ENCODE measurements around the gene SLC24A1. TPM values are rescaled to one million over a fixed set of nuclear protein-coding genes. Genes with fewer than 3 reads are reported as not detected.
"Not testable (repeated sequence)": the region's sequence is repeated elsewhere in the genome, so short reads cannot be mapped to it uniquely, and the experiment has no call there.

The SLC24A1 gene
- 2.1 and 2.9 TPM in 2 replicates for total RNA-seq (2014; rRNA removed; shearing (Covaris generic))

DNA sequence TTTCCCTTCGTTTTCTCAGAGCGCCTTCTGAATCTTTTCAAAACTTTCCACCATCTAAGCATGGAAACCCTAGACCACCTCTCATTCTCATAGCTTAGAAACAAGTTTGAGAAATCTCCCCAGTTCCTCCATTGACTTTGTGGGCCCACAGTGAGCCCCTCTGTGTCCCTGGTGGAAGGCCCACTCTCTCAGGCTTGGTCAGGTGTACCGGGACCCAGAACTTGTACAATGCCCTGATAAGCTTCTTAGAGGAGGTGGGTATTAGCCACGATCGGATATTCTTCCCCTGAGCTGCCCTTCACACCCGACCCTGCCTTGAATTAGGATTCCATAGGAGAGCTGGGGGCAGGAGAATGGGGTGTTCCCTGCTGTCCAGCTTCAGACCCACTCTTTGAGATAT is at the start of gene SLC24A1:
Gene SLC24A1, plus strand, starts transcription at position 301 of the 400 bp plus-strand sequence. CDS start 2,143 bp downstream, outside the sequence.
- no peak for DNase-seq (ENCODE audit: low read depth)

DNA sequence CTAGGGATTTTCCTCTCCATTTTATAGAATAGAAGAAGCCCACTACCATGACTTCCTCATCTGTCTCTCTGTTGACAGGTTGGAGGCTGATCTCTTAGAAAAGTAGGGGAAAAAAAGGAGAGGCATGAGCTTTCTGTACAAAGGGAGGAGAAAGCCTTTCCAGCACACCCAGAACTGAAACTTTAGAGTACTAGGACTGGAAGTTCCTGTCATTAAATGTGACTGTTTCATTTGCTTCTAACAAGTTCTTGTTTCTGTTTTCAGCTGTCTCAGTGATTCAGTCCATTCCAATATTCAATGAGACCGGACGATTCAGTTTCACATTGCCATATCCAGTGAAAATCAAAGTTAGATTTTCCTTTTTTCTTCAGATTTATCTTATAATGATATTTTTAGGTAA is 49.8 kb upstream of the SLC24A1 start:
- no peak for DNase-seq (ENCODE audit: low read depth)

DNA sequence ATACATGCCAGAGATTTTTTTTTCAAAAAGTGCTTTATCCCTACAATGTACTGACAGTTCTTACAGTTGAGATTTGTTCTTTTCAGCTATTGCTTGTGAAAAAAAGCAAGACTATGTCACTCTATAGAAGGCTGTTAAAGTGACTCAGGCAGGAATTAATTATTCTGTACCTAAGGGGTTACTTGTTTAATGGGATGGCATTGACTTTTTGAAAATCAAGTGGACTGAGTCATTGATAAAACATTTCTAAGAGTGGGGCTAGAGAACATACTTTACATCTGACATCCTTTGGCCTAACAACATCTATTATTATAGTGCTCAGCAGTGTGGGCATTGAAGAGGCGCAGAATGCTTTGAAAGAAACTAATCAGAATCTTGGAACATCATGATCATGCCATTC is 45.1 kb upstream of the SLC24A1 start:
- peak; percentile 77 for DNase-seq (ENCODE audit: low read depth)

DNA sequence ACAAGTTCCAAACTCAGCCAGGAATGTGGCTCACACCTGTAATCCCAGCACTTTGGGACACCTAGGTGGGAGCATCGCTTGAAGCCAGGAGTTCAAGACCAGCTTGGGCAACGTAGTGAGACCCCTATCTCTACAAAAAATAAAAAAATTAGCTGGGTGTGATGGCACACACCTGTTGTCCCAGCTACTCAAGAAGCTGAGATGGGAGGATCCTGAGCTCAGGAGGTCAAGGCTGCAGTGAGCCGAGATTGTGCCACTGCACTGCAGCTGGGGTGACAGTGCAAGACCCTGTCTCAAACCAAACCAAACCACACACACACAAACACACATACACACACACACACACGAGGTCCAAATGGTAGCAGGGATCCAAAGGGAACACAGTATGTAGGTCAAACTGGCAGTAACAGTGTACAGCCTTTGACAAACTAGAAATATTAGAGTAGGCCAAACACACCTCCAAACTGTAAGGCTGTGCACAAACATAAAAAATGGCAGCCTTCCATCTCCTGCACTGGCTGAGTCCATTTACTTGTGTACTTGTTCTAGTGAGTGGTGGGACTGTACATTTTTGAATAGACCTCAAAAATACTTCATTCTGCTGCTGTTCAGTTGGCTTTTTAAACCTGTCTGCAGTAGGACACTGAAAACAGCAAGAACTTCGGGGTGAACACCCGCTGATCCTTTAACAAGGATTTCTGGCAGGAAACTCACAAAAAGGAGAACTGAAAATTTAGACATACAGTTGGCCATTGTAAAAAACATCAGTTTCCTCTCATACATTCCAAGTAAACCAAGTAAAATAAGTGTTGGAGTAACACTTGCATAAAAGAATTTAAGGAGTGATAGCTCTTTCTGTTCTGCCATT is 44.4 kb upstream of the SLC24A1 start:
- no peak for DNase-seq (ENCODE audit: low read depth)

DNA sequence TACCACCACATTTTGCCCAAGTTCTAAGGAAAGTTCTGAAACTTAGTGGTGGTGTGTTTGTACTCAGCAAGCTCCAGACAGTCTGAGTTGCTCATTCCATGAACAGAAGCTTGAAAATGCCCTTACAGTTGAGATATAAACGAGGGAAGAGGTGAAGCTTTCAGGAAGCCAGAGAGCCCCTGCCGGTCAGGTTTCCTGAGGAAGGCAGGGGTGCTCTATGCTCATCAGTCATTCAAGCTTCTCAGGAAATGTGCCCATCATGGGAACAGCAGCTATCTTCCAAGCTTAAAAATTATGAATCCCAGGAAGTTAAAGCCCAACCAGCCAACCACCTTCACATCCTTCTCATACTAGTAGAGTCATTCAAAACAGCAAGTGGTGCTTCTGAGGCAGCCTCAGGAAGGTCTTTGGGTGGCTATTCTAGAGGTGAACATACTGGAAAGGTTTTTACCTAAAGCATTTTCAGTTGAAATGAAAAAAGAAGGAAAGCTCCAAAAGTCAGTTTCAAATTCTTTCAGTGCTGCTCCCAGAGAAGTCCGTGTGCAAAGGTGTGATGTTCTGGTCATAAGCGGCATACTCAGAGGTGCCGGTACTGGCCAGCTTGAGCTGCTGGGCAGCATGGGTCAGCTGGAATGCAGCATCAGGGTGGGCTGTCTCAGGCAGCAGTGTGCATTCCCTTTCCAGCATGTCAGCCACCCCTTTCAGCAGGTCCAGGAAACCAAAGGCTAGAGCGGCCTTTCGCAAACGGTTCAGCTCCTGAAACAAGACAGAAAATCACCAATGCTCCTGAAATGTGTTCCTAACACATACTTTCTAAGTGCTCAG is 42.6 kb upstream of the SLC24A1 start:
- DNase-seq (ENCODE audit: low read depth) = no peak

DNA sequence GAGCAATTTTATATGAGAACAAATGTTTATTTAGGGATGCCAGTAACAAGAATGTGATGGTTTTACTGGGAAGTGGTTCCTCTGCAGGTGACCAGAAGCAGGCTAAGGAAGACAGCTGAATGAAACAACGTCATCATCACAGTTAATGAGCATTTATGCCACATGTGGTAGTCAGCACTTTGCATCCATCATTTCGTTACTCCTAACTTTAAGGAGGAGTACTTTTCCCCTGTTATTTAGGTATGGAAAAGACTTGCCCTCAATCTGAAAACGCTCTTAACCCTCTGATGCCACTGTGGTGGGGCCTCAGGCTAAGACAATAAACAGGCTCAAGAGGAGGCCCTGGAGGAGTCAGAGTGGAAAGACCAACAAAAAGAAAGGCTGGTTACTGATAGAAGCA is 42.0 kb upstream of the SLC24A1 start:
- DNase-seq (ENCODE audit: low read depth) = peak; percentile 16

DNA sequence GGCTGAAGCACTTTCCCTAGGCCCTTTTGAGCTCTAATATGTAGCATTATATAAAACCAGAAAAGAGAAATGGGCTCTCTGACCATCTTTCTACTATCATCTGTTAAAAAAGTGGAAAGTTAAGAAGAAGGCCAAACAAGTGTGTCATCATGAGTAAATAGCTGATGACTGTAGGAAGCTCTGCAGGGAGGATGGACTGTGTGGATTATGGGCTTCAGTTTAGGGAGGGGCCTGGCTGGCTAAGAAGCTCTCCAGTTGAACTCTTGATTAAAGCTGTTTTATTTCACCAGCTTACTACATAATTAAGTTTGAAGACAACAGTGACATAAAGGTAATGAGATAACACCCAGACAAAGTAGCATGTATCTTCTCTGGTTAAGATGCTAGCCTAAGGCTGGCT is 41.5 kb upstream of the SLC24A1 start:
- peak; percentile 69 for DNase-seq (ENCODE audit: low read depth)

DNA sequence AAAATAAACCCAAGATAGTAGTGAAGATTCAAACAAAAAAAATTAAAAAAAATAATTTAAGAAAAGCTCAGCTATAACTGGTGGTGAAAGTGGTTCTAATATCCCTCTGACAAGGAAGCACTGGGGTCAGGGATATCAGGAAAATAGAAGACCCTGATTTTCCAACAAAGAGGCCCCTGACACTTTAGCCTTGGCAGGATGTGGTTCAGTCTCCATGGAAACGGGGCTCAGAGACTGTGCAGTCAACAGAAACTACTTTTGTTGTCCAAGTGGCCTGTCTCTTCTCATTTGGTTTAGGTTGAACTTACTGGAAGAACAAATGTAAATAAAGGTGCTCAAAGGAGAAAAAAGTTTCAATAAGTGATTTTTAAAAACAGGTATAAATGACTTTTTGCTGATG is 38.0 kb upstream of the SLC24A1 start:
- DNase-seq (ENCODE audit: low read depth) = peak; percentile 76

DNA sequence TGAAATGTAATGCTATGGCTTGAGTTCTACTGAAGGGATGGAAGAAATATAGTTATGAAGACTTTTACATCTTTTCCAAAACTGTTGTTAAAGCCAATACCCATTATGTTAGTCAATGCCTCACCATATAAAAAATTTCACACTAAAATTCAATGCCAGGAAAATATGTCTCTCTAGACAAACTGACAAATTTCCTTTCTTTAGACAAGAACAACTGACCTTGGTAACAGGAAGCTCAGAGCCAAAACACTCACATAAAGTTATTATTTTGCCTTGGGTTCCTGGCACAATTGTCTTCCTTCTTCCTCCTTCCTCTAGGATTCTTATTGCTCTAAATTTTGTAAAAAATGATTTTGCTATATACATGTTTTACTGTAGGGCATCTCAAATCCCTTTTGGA is 37.5 kb upstream of the SLC24A1 start:
- DNase-seq (ENCODE audit: low read depth) = no peak

DNA sequence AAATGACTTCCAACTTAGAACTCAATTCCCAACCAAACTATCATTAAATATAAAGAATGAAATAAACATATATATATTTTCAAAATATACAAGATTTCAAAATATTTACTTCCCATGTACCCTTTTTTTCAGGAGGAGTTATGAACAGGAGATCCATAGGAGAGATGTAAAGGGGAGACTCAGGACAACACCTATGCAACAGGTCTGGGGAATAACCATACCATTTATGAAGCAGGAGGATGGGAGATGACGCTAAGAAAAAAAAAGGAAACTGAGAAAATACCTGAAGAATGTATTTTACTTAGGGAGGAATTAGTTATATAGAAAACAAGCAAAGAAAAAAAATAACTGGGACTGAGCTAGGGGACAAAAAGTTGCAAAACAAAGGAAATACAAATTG is 34.6 kb upstream of the SLC24A1 start:
- DNase-seq (ENCODE audit: low read depth) = no peak

DNA sequence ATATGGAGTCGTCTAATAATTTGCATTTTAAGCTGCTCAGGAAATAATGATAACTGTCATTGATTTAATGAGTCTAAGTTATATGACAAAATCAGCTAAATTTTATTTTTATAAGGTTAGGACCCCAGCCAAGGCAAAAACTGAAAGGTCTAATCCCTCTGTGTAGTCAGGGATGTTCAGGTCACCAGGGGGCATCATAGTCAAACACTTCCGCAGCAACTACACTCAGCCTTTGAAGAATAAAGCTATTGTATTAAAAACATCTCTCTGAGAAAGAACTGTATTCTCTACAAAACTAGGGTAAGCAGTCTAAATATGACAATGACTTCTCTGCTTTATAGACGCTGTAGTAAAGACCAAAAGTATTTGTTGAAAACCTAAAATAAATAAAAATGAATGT is 25.8 kb upstream of the SLC24A1 start:
- no peak for DNase-seq (ENCODE audit: low read depth)

DNA sequence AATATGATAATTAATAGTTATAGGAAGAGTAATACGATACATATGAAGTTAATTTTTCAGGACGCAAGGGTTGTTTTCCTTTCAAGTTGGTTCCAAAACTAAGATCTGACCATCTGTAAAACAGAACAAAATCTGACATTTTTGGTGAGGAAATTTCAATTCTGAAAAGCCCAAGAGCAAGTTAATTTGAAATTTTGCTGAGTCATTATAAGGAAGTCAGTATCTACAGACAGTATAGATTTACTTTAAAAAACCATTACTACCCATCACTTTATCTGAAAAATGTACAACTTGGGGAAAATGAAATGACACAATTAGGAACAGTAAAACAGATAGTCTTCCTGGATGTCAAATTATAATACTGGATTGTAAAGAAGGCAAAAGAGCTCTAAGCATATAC is 23.3 kb upstream of the SLC24A1 start:
- DNase-seq (ENCODE audit: low read depth) = no peak

DNA sequence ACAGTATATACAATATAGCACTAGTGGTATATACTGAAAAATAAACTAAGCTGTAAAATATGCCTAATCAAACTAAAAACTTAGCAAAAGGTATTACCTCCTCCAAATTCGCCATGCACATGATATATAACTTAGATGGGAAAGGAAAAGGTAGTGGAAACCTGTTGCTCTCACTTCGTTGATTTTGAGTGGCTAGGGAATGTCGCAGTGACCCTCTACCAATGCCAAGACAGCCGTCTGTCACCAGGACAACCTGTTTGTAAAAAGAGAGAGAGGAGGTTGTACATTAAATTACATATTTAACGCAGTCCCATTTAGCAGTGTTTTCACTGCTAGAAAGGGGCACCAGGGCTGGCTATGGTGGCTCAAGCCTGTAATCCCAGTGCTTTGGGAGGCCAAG is 22.1 kb upstream of the SLC24A1 start:
- no peak for DNase-seq (ENCODE audit: low read depth)

DNA sequence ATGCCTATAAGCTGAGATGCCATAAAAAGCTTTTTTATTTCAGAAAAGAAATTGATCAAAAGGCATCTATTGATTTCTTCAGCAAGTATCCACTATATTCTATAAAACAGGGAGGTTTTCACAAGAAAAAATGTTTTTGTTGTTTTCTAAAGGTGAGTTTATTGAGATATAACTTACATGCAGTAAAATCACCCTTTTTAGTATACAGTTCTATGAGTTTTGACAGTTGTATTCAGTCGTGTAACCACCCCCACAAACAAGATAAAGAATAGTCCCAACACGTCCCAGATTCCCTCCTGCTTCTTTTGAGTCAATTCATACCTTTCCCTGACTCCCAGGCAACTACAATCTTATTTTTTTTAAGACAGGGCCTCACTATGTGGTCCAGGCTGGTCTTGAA is 18.6 kb upstream of the SLC24A1 start:
- no peak for DNase-seq (ENCODE audit: low read depth)

DNA sequence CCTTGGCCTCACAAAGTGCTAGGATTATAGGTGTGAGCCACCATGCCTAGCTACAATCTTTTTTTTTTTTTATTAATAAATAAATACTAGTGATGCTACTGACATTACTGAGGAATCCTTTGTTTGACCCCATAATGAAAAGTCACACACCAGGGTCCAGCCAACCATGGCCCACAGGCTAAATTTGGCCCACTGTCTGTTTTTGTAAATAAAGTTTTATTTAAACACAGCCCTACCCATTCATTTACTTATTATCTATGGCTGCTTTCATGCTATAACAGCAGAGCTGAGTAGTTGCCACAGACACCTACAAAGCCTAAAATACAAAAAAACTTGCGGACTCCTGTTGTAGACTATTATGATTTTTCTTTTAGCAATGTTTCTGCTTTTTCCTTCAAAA is 18.2 kb upstream of the SLC24A1 start:
- DNase-seq (ENCODE audit: low read depth) = no peak

DNA sequence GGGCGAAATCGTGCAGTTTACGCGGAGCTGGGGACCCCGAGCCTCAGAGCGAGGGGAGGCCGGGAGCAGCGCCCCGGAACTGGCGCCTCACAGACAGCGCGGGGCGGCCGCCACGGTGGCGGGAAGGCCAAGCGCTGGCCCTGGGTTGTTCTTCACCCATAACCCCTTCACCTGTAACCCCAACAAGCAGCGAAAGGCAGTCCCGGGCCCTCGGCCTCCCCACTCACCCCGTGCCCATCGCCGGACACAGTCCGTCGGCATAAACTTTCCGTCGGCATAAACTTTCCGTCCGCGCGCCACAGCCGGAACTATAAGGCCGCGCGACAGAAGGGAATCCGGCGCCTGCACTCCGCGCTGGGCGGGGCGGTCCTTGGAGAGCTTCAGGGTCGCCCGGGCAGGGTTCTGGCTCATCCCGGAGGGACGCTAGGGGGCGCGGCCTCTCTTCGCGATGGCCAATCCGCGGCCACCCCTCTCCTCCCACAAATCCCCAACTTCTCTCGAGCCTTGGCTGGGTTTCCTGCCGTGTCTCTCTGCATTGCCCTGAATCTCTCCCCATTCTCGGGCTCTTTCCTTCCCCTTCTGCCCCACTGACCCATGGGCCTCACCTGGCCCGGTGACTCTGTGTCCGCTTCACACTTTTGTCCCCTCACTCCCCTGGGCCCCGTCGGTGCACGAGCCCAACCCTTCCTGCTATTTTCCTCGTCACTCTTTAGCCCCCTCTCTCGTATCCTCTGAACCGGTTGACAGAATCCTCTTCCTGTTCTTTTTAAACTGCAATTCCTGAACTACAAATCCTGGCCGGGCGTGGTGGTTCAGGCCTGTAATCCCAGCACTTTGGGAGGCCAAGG is 10.6 kb upstream of the SLC24A1 start, which contains the start of gene INTS14:
Gene INTS14, minus strand, starts transcription at position 261 of the 848 bp plus-strand sequence. CDS start 3,751 bp downstream, outside the sequence.
- peak; percentile 93 for DNase-seq (ENCODE audit: low read depth)

DNA sequence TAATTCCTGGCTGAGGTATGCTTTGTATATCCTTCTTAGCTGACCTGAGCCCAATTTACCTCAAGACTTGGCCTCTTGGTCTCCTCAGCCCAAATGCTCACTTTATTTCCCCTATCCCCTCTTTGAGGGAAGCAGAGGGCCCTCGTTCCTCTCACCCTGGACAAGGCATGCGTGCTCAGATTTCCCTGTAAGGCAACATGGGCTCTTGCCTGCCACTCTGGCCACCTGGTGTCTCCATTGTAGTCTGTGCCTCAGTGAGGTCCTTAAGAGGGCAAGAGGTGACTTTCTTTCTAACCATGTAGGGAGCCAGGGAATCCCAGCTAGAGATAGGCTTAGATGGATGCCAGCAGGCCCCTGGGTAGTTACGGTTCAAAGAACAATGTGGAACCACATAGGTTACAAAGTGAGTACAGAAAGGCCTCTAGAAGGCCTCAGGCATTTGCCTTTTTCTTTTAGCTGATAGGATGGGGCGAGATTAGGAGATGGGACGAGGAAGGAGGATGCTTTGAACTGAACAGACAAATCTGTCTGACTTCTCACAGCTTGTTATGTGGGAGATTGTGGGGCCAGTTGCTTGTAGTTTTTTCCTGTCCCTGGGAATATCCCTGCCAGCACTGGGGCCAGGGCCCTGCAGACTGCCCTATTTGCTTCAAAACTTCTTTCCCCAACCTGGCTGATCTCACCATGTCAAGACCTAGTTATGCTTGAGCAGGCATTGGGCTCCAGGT is 9.7 kb upstream of the SLC24A1 start:
- DNase-seq (ENCODE audit: low read depth) = no peak

DNA sequence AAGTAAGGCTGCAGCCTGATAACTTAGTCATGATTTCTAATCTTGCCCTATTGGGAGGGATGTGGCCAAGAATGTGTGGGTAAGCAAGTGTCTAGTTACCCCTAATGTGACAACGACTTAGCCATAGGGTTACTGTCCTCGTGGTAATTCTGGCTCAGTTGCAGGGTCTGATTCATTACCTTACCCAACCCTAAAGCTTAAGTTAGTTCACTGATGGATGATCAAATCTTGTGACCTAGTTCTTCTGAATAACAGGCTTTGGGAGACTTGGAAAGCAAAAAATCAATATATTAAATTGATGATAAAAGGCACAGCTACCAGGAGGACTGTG is 9.2 kb upstream of the SLC24A1 start:
- DNase-seq (ENCODE audit: low read depth) = no peak

DNA sequence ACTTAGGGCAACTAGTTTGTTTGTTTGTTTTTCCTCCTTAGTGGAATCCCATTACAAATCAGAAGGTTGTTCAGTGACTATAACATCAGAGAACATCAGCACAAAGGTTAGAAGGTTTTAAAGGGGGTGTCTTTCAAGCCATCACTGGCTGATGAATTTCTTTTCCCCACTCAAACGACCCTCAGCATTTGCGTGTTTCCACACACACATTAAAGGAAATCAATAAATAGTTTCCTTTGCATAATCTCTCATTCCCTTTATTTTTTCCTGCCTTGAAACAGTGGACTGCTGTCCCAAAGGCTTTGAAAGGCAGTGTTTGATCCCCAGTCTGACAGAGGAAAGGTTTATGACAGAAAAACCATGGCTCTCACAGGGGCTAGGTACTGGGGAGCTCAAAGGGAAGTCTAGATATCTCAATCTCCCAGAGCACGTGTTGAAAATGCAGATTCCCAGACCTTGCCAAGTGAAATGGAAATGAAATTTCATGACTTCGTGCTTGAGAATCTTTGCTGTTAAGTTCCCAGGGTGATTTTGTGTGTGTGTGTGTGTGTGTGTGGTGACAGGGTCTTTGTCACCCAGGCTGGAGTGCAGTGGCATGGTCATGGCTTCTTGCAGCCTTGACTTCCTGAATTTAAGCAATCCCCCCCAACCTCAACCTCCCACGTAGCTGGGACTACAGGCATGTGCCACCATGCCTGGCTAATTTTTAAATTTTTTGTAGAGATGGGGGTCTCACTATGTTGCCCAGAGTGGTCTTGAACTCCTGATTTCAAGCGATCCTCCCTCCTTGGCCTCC is 8.6 kb upstream of the SLC24A1 start:
- no peak for DNase-seq (ENCODE audit: low read depth)

DNA sequence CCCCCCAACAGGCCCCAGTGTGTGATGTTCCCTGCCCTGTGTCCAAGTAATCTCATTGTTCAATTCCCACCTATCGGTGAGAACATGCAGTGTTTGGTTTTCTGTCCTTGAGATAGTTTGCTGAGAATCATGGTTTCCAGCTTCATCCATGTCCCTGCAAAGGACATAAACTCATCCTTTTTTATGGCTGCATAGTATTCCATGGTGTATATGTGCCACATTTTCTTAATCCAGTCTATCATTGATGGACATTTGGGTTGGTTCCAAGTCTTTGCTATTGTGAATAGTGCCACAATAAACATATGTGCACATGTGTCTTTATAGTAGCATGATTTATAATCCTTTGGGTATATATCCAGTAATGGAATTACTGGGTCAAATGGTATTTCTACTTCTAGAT is 5.9 kb upstream of the SLC24A1 start:
- not testable (repeated sequence) for DNase-seq (ENCODE audit: low read depth)
